ENCODE data around the gene CPT1C.

The CPT1C gene

GRCh38 chr19:49662011-49662410 lies 28.9 kb upstream of the CPT1C start:
- no peak for ATAC-seq

DNA sequence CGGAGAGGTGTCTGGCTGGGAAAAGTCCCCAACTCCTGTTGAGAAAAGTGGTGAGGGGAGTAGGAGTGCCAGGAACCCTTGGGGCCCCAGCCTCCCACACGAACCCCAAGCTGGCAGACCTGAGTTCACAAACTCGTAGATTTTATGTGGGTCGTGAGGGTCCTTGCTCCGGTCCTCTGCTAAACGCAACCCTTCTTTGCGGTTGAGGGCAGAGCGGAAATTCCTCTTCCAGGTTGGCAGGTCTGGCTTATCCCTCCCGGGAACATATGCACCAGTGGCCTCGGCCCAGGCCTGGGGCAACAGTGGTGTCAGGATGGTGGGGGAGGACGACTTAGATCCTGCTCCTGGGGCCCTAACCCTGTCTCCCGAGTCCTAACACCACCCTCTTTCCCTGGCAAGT lies 27.7 kb upstream of the CPT1C start:
- ATAC-seq, result no peak

GRCh38 chr19:49664171-49665035 lies 26.5 kb upstream of the CPT1C start:
- ATAC-seq, result peak; percentile 55 to 63

DNA sequence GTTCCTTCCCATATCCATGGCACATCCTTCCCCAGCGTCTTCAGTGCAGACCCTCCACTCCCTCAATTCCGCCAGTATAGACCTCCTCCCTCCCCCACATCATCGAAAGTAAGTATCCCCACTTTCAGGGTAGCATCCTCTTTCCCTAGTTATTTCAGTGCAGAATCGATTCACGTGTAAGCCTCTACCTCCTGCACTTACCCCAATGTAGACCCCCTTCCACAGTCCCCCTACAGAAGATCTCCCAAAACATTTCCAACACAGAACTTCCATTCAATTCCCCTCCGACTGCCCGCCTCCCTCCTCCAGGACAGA lies 25.9 kb upstream of the CPT1C start:
- no peak for ATAC-seq

DNA sequence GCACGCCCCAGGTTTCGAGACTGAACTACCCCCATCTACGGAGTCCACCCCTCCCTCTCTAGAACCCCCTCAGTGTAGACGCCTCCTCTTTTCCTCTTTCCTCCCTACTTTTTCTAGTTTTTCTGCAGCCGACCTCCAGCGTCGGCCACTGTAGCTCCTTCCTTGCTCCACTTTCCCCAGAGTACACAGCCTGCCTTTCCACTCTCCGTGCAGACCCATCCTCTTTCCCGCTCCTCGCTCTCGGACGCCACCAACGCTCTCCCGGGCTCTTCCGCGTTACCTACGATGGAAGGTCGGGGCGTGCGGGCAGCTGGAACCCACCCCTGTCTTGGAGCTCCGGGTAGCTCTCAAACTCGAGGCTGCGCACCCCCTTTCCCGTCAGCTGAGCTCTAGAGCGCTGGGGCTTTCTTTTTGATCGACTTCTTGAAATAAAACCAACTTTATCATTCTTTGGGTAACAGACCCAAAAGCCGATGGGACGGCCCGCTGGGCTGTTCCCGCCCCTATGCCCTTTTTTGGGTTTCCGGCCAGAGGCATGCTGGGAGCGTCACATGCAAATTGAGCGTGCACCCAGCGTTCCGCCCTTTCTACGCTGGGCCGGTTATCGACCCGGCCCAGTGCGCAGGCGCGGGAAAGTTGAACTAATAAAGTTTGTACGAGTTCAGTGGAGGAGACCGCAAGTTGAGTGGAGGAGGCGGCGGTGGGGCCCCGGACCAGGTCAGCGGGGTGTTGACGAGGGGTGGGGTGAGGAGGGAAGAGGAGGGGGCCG lies 25.4 kb upstream of the CPT1C start, which contains the start of the genes BCL2L12 and IRF3:
TSS of gene BCL2L12 (plus strand) at position 583 of the 769 bp plus-strand sequence. CDS start 760 bp downstream, outside the sequence.
TSS of gene IRF3 (minus strand) at position 507 of the 769 bp plus-strand sequence. CDS start 1,019 bp downstream, outside the sequence.
- peak; percentile 87 to 90 for ATAC-seq

DNA sequence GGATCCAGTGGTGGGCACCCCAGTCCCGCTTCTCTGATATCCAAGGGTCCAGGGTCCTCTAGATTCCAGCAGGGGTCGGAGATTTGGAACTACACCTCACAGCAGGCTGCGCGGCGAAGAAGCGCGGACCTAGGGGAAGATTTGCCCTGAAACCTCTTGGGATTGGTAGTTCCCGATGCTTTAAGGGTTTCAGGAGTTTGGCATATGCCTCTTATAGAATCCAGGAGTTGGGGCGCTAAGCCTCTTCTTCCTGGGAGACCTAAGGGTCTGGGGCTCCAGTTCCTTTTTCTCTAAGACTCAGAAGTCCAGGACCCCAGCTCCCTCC lies 24.8 kb upstream of the CPT1C start:
- ATAC-seq, result no peak

- ATAC-seq, result no peak
Observed at GRCh38 chr19:49667473-49667872, 23.4 kb upstream of the CPT1C start.

- ATAC-seq, result no peak
Observed at GRCh38 chr19:49669516-49669915, 21.4 kb upstream of the CPT1C start.

- ATAC-seq, result no peak
Observed at GRCh38 chr19:49672131-49672919, 18.6 kb upstream of the CPT1C start.

DNA sequence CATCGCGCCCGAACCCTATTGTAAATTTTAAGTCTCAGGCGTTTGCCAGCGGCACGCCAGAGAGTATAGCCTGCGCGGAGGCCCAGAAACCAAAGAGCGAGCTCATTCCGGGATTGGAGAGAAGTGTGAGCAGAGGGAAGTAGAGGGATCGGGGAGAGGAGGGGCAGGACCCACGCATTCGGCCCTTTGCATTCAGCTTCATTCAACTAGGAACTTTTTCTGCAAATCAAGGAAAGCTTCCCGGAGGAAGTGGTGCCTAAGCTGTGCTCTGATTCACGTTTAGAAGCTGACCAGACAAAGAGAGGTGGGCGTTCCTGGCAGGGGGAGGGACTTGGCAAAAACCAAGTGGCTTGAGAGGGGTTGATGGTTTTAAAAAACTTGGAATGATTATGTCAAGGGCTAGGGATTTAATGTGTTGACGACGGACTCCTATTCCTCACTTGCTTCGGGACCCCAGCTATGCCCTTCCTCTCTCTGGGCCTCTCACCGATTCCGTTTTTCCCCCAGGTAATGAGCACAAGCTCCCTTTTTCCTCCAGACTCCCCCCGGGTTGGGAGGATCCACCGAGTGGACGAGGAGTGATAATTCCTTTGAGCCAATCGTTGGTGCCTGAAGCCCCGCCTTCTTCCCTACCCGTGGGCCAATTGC lies 14.7 kb upstream of the CPT1C start:
- no peak for ATAC-seq

- peak; percentile 77 to 78 for ATAC-seq
Observed at GRCh38 chr19:49676784-49677230, 14.1 kb upstream of the CPT1C start.

- ATAC-seq, result peak in 1 of 2 donors; percentile 2
Observed at GRCh38 chr19:49677231-49677900, 13.6 kb upstream of the CPT1C start, which contains the start of gene PRMT1. TSS of gene PRMT1 (plus strand) at chr19:49677271. CDS start at chr19:49677281, 10 bp downstream.

GRCh38 chr19:49677901-49678674 lies 12.8 kb upstream of the CPT1C start:
- ATAC-seq, result peak; percentile 15 to 27

DNA sequence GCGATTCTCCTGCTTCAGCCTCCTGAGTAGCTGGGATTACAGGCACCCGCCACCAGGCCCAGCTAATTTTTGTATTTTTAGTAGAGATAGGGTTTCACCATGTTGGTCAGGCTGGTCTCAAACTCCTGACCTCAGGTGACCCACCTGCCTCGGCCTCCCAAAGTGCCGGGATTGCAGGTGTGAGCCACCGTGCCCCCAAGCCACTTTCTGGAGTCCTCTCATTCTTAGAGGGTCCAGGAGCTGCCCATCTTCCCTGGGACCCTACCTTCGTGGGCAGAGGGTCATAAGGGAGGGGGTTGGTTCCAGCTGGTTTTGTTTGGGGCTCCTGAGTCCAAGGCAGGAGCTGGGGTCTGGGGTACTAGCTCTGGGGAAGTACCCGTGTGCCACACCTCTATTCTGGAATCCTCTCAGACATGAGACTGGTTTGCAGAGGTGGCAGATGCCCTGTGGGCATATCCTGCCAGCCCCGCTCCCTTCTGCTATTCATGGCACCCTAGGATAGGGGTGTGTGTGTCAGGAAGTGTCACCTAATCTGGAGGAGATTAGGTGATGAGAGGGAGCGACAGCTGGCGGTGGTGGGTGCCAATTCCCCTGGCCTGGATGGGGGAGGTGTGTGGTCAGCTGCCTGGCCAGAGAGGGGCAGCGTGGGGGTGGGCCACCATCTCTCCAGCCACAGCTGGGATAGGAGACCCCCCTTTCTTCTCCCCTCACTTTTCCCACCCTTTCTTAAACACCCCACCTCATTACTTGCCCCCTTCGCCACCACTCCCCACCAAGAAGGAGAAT lies 11.7 kb upstream of the CPT1C start:
- ATAC-seq, result no peak

GRCh38 chr19:49679771-49680413 lies 11.0 kb upstream of the CPT1C start:
- ATAC-seq, result no peak

- peak; percentile 3 to 5 for ATAC-seq
Observed at GRCh38 chr19:49680421-49681351, 10.2 kb upstream of the CPT1C start.

DNA sequence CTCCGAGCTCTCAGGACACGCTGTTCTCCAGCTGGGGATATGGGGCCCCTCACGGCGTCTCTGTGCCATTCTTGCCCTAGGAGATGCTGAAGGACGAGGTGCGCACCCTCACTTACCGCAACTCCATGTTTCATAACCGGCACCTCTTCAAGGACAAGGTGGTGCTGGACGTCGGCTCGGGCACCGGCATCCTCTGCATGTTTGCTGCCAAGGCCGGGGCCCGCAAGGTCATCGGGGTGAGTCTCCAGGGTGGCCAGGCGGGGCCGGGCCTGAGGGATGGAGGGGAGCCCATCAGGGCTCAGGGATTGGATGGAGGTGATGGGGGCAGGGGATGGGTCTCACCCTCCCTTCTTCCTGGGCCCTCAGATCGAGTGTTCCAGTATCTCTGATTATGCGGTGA lies 9.1 kb upstream of the CPT1C start:
- ATAC-seq, result no peak

- ATAC-seq, result no peak
Observed at GRCh38 chr19:49682274-49682673, 8.6 kb upstream of the CPT1C start.

All from activated CD4-positive, CD25-positive, alpha-beta regulatory T cell treated with anti-CD3 and anti-CD28 coated beads, Interleukin-2, amount 50 U/mL, for 24 hours (primary cell).